HL-60 (cell line): Measurements from ENCODE around the gene CERS6.

Source experiments
- CTCF ChIP-seq: IDR thresholded peaks from one replicate; pipeline ENCODE4 v1.5.1; 2011; ENCODE audit warnings: low read length, control low read depth, inconsistent platforms; ENCODE audit not compliant: insufficient read depth
- GABPA ChIP-seq: IDR thresholded peaks from 2 replicates; pipeline ENCODE4 v1.6.1; 2012; ENCODE audit warnings: low read depth
- POLR2AphosphoS5 ChIP-seq: IDR thresholded peaks from 2 replicates; pipeline ENCODE4 v1.6.1; 2012; ENCODE audit warnings: low read depth
- SPI1 ChIP-seq: IDR thresholded peaks from 2 replicates; pipeline ENCODE4 v1.6.1; 2012; ENCODE audit warnings: low read depth, mild to moderate bottlenecking, borderline replicate concordance
- TF ChIP-seq, protein P1 (sequence below): IDR thresholded peaks from 2 replicates; pipeline ENCODE4 v1.6.1; 2012; ENCODE audit warnings: low read depth; ENCODE audit not compliant: insufficient replicate concordance

GRCh38 chr2:168612719-168613118, 156.6 kb downstream of the CERS6 start:
- TF ChIP-seq SPI1 (no peak), POLR2AphosphoS5 (no peak), CTCF (no peak), GABPA (no peak)
- TF ChIP-seq, protein P1, sequence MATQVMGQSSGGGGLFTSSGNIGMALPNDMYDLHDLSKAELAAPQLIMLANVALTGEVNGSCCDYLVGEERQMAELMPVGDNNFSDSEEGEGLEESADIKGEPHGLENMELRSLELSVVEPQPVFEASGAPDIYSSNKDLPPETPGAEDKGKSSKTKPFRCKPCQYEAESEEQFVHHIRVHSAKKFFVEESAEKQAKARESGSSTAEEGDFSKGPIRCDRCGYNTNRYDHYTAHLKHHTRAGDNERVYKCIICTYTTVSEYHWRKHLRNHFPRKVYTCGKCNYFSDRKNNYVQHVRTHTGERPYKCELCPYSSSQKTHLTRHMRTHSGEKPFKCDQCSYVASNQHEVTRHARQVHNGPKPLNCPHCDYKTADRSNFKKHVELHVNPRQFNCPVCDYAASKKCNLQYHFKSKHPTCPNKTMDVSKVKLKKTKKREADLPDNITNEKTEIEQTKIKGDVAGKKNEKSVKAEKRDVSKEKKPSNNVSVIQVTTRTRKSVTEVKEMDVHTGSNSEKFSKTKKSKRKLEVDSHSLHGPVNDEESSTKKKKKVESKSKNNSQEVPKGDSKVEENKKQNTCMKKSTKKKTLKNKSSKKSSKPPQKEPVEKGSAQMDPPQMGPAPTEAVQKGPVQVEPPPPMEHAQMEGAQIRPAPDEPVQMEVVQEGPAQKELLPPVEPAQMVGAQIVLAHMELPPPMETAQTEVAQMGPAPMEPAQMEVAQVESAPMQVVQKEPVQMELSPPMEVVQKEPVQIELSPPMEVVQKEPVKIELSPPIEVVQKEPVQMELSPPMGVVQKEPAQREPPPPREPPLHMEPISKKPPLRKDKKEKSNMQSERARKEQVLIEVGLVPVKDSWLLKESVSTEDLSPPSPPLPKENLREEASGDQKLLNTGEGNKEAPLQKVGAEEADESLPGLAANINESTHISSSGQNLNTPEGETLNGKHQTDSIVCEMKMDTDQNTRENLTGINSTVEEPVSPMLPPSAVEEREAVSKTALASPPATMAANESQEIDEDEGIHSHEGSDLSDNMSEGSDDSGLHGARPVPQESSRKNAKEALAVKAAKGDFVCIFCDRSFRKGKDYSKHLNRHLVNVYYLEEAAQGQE, result no peak
